ENCODE data around the gene JPH4.
"Not testable (repeated sequence)": the region's sequence is repeated elsewhere in the genome, so short reads cannot be mapped to it uniquely, and the experiment has no call there.

JPH4 gene

GRCh38 chr14:23609001-23609400, 30.4 kb upstream of the JPH4 start:
- no peak for DNase-seq (ENCODE audit: low read depth)

DNA sequence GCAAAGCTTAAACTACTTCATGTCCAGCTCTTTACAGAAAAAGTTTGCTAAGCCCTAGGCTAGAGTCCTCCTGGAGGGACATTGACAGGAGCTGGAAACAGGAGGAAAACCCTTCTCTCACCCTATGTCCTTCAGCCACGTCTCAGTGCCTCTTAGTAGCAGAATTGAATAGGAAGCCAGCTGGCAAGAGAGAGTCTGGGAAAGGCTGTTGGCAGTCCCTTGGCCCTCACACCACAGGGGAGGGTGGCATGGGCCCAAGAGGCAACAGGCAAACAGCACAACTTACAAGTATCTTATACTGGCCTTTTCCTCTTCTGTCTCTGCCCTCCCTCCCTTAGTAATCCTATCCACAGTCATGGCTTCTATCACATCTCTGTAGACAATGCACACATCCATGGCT, 29.9 kb upstream of the JPH4 start:
- no peak for DNase-seq (ENCODE audit: low read depth)

DNA sequence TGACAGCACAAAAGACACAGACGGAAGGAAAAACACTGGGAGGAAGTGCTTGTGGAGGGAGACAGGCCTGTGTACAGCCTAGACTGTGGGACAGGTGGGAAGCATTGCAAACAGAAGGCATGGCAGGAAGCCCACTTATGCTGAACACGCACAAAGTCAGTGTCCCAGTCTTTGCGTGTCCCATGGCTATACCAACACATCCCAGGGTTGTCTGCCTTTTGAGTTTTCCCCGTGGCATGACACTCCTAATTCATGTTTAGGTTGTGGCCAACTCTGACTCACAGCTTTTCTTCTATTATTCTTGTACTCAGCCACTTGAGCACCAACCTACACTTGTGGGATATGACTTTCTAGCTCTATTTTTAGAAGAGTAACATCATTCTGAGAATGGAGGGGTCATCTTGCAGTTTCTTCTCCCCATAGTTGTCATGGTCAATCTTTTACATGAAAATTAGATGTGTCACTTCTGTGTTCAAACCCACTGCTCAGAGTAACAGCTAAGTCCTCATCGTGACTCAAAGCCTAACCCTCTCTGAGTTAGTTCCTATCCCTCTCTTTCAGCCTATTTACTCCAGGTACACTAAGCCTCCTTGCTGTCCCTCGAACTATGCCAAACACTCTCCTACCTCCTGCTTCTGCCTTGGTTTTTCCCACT, 27.5 kb upstream of the JPH4 start:
- DNase-seq (ENCODE audit: low read depth) = no peak

- DNase-seq (ENCODE audit: low read depth) = no peak
These were observed 26.1 kb upstream of the JPH4 start for GRCh38 chr14:23604675-23605170.

DNA sequence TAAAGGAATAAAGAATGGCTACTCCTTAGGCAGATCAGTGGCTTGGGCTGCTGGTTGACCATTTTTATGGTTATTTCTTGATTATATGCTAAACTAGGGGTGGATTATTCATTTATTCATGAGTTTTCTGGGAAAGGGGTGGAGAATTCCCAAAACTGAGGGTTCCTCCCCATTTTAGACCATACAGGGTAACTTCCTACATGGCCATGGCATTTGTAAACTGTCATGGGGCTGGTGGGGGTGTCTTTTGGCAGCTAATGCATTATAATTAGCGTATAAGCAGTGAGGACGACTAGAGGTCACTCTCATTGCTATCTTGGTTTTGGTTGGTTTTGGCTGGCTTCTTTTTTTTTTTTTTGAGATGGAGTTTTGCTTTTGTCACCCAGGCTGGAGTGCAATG, 25.6 kb upstream of the JPH4 start:
- no peak for DNase-seq (ENCODE audit: low read depth)

DNA sequence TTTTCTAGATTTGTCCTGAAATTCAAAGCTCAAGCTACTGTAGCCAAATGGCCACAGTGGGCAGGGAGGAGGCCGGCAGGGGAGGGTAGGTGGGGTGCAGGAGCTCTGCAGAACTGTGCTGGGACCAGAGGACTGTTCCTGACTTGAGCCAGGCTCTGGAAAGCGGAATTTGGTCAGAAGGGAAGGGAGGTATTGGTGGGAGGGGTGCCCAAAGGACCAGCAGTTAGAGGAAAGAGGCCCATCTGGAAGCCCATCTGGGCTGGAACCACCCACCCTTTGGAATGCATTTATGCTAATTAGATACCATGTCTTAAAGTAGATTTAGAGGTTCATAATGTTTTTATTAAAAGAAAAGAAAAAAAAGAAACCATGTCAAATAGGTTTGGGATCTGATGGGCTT, 24.5 kb upstream of the JPH4 start:
- no peak for DNase-seq (ENCODE audit: low read depth)

DNA sequence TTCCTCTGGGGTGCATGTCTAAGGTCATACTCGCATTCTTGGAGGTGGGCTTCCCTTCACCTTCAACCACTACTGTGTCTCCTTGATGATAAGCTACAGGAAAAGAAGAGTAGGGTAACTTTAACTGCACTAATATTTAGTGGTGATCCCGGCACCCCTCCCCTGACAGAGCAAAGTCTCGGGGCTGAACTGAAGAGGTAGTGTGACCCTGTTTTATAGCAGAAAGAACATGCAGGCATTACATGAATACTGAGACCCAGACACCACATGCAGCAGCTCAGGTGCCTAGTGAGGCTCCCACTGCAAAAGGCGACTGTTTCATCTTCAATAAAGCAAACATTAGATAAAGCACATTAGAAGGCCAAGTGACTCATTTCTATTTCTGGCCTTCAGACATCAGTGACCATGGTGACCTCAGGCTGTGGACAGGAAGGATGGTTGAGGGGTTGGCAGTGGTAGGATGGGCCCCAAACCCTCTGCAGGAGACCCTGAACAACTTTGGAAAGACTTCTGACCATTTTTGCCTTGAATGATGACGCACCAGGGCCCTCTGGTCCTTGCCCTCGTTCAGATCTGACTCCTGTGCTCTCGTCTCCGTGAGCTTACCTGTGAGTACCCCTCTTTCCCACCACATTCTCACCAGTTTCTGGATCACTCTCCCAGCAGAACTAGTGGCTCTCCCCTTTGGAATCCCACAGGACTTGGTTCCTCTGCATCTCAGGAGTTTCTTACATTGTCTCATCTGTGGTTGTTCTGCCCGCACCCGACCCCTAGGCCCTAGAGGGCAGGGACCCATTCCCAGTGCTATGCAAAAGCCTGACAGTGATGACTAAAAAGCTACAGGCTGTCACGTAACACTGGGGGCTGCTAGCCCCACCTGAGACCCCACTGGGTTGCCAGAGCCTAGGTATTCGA, 23.8 kb upstream of the JPH4 start:
- DNase-seq (ENCODE audit: low read depth) = no peak

DNA sequence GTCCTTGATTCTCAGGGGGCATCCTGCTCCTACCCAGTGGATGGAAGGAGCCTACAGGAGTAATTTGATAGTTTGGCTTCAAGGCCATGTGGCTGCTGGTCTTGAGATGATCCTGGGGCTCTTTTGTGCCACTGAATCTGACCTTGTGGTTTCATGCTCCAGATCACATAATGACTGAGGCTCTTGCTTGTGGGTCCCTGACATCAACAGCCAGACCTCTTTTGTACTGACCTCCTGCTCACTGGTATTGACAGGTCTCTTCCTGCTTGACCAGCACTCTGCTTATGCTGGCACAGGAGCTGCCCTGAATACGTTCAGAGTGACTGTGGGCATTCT, 23.2 kb upstream of the JPH4 start:
- no peak for DNase-seq (ENCODE audit: low read depth)

DNA sequence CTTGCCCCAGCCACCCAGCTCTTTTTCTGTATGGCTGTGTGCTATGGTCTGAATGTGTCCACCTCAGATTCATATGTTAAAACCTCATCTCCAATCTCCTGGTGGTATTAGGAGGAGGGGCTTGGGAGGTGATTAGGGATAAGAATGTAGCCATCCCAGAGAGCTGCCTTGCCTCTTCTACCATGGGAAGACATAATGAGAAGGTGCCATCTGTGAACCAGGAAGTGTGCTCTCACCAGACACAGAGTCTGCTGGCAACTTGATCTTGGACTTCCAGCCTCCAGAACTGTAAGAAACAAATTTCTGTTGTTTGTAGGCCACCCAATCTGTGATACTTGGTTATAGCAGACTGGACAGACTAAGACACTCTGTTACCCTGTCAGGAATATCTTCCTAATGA, 22.8 kb upstream of the JPH4 start:
- no peak for DNase-seq (ENCODE audit: low read depth)

DNA sequence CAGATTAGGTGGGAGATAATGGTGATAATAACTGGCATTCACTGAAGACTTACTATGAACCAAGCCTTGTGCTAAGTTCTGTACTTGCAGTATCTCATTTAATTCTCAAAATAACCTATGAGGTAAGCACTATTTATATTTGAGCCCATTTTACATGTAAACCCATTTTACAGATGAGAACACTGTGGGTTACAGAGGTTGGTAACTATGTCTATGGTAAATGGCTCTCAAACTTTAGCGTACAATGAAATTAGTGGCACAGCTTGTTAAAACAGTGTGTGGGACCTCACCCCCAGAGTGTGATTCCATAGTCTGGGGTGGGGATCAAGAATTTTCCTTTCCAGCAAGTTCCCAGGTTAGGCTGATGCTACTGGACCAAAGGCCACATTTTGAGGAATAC, 22.2 kb upstream of the JPH4 start:
- DNase-seq (ENCODE audit: low read depth) = no peak

GRCh38 chr14:23600322-23600707, 21.7 kb upstream of the JPH4 start:
- DNase-seq (ENCODE audit: low read depth) = no peak

DNA sequence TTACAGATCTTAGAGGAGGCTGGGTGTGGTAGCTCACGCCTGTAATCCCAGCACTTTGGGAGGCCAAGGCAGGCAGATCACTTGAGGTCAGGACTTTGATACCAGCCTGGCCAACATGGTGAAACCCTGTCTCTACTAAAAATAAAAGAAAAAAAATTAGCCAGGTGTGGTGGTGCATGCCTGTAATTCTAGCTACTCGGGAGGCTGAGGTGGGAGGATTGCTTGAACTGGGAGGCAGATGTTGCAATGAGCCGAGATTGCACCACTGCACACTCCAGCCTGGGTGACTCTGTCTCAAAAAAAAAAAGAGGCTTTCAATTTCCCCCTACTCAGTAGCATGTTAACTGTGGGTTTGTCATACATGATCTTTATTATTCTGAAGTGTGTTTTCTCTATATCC, 15.6 kb upstream of the JPH4 start:
- not testable (repeated sequence) for DNase-seq (ENCODE audit: low read depth)

- DNase-seq (ENCODE audit: low read depth) = no peak
These were observed 11.6 kb upstream of the JPH4 start for GRCh38 chr14:23590198-23590597.

- no peak for DNase-seq (ENCODE audit: low read depth)
These were observed 11.0 kb upstream of the JPH4 start for GRCh38 chr14:23589606-23590005.

GRCh38 chr14:23588884-23589598, 10.5 kb upstream of the JPH4 start:
- peak; percentile 84 for DNase-seq (ENCODE audit: low read depth)

DNA sequence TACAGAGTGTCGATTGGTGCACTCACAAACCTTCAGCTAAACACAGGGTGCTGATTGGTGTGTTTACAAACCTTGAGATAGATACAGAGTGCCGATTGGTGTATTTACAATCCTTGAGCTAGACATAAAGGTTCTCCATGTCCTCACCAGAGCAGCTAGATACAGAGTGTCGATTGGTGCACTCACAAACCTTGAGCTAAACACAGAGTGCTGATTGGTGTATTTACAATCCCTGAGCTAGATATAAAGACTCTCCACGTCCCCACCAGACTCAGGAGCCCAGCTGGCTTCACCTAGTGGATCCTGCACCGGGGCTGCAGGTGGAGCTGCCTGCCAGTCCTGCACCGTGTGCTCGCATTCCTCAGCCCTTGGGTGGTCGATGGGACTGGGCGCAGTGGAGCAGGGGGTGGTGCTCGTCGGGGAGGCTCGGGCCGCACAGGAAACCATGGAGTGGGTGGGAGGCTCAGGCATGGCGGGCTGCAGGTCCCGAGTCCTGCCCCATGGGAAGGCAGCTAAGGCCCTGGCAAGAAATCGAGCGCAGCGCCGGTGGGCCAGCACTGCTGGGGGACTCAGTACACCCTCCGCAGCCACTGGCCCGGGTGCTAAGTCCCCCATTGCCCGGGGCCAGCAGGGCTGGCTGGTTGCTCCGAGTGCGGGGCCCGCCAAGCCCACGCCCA, 6.1 kb upstream of the JPH4 start:
- not testable (repeated sequence) for DNase-seq (ENCODE audit: low read depth)

- DNase-seq (ENCODE audit: low read depth) = not testable (repeated sequence)
These were observed 5.4 kb upstream of the JPH4 start for GRCh38 chr14:23583761-23584526.

DNA sequence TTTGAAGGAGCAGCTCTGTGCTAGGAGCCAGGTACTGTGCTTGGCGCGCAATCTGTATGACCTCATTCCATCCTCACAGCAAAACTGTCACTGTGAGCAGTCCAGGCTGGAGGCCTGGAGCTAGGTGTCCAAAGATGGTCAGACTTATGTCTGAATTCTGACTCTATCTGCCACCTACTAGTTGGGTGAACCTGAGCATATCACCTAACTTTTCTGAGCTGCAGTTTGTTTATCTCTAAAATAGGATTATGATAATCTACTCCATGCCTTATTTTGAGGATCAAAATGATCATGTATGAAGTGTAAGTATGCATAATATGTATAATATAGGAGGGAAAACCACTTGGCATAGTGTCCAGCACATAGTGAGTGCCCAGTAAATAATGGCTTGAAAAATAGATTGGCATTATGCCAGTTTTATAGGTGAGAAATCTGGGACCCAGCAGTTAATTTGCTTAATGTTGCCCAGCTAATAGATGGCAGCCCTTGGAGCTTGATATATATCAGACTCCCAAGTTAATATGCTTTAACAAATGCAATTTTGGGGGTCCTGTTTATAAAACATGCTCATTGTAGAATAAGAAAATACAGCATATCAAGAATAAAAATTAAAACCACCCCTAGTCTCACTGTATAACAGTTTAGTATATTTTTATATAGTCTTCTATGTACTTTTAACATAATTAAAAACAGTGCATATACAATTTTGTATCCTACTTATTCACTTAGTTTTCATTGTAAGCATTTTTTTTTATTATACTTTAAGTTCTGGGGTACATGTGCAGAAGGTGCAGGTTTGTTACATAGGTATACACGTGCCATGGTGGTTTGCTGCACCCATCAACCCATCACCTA, 4.5 kb upstream of the JPH4 start:
- DNase-seq (ENCODE audit: low read depth) = no peak

DNA sequence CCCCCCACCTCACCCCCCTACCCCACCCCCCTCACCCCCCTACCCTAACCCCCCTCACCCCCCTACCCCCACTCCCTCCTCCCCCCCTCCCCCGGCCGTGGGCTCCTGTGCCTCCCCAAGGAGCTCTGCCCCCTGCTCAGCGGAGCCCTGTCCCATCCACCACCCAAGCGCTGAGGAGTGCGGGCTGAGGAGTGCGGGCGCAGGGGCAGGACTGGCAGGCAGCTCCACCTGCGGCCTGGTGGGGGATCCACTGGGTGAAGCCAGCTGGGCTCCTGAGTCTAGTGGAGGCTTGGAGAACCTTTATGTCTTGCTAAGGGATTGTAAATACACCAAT, 2.3 kb upstream of the JPH4 start:
- no peak for DNase-seq (ENCODE audit: low read depth)

DNA sequence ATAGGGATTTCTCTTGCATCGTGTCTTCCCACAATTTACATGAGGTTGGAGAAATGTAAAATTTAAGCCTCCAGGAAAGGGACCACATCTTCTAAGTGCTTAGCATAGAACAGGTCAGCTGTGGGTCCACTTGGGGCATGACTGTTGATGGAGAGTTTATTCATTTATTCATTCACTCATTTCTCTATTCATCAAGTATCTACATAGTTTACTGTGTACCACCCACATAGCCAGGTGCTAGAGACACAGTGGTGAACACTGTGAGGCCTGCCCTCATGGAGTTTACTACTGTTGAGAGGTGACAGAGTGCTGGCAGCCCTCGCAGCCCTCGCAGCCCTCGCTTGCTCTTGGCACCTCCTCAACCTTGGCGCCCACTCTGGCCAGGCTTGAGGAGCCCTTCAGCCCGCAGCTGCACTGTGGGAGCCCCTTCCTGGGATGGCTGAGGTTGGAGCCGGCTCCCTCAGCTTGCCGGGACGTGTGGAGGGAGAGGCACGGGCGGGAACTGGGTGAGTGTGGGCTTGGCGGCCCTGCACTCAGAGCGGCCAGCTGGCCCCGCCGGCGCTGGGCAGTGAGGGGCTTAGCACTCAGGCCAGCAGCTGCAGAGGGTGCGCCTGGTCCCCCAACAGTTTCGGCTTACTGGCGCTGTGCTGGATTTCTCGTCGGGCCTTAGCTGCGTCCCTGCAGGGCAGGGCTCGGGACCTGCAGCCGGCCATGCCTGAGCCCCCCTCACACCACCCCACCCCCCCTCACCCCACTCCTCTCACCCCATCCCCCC, 1.7 kb upstream of the JPH4 start:
- DNase-seq (ENCODE audit: low read depth) = no peak
